Measurements from ENCODE around the gene CLPSL1. TPM values are rescaled to one million over a fixed set of nuclear protein-coding genes. Genes with fewer than 3 reads are reported as not detected.

CLPSL1 gene
- total RNA-seq, 1 donor from 2014 or later = not detected

- no peaks in the 10 kb centered on the region for H3K9me3 ChIP-seq
- DNase-seq (ENCODE audit: extremely low spot score in 2 of 2) = no peak
- no peak overlapping the region for H3K27ac ChIP-seq
- H3K36me3 ChIP-seq = no peaks in the 10 kb centered on the region
- intact Hi-C loops (cut with DNase I) = no loop called here
- H3K4me1 ChIP-seq = no peaks in the 10 kb centered on the region
- H3K4me3 ChIP-seq = no peak overlapping the region
- TF ChIP-seq POLR2AphosphoS5 (IDR thresholded peaks at IDR 0.05; ENCODE audit: insufficient read depth in 1 of 2, low read depth in 1 of 2) (no peak), POLR2A (IDR thresholded peaks at IDR 0.05) (no peak), CTCF (IDR thresholded peaks at IDR 0.05) (no peak)
- no peaks in the 10 kb centered on the region for H3K27me3 ChIP-seq
These were observed 27.9 kb downstream of the CLPSL1 start for GRCh38 chr6:35808688-35809087.

DNA sequence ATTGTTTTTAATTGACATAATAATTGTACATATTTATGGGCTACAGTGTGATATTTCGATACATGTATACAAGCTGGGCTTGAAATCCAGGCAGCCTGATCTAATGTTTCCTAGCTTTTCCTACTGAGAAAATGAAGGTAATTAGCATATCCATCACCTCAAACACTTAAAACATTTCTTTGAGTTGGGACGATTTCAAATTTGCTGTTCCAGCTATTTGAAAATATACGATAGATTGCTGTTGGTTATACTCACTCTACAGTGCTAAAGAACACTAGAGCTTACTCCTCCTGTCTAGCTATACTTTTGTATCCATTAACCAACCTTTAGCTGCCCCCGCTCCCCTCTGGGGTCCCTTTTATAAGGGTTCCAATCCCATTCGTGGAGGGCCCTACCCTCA is 29.0 kb downstream of the CLPSL1 start:
- Histone ChIP-seq H3K36me3 (no peaks in the 10 kb centered on the region), H3K4me1 (no peaks in the 10 kb centered on the region), H3K27me3 (no peaks in the 10 kb centered on the region), H3K9me3 (no peaks in the 10 kb centered on the region), H3K27ac (no peak overlapping the region), H3K4me3 (no peak overlapping the region)
- TF ChIP-seq POLR2A (IDR thresholded peaks at IDR 0.05) = no peak
- no peak for TF ChIP-seq CTCF (IDR thresholded peaks at IDR 0.05)
- no peak for TF ChIP-seq POLR2AphosphoS5 (IDR thresholded peaks at IDR 0.05; ENCODE audit: insufficient read depth in 1 of 2, low read depth in 1 of 2)
- DNase-seq (ENCODE audit: extremely low spot score in 2 of 2) = no peak
- intact Hi-C loops (cut with DNase I) = no loop called here

DNA sequence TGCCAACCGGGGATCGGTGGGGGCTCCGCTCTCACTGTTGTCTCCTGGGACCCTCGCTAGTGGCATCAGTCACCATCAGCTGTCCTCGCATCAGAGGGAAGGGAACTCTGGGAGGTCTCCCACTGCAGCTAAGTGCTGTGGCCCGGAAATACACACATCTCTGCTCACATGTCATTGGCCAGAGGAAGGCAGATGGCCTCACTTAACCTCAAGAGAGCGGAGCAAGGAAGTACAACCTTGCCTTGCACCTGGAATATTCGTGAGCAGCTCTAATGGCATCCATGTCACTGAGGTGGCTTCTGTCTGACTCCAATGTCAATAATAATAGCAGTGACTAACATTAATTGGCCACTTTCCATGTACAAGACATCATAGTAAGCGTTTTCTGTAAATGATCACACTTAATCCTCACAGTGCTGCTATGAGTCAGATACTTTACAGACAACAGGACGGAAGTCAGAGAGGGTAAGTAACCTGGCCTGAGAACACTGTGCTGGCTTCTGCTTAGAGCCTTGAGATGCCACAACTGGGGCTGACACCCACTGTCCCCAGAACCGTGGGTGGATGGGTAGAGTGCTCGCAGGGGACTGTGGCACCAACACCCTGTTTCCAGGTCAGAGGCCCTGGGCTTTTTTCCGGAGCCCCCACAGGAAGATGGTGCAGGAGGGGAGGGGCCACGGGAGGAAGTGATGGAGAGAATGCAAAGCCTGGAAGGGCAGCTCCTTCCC is 30.3 kb downstream of the CLPSL1 start:
- H3K27ac ChIP-seq = no peak overlapping the region
- TF ChIP-seq POLR2AphosphoS5 (IDR thresholded peaks at IDR 0.05; ENCODE audit: insufficient read depth in 1 of 2, low read depth in 1 of 2) = peak in 1 of 2 donors; percentile 62
- no peak for TF ChIP-seq POLR2A (IDR thresholded peaks at IDR 0.05)
- TF ChIP-seq CTCF (IDR thresholded peaks at IDR 0.05) = no peak
- H3K36me3 ChIP-seq = no peaks in the 10 kb centered on the region

GRCh38 chr6:35811699-35811995 is 30.8 kb downstream of the CLPSL1 start:
- H3K4me1 ChIP-seq = no peaks in the 10 kb centered on the region
- no peak overlapping the region for H3K27ac ChIP-seq
- no peak overlapping the region for H3K4me3 ChIP-seq
- H3K9me3 ChIP-seq = no peaks in the 10 kb centered on the region
- H3K27me3 ChIP-seq = no peaks in the 10 kb centered on the region
- intact Hi-C loops (cut with DNase I) = no loop called here
- H3K36me3 ChIP-seq = no peaks in the 10 kb centered on the region
- DNase-seq (ENCODE audit: extremely low spot score in 2 of 2) = no peak
- TF ChIP-seq CTCF (IDR thresholded peaks at IDR 0.05) (no peak), POLR2A (IDR thresholded peaks at IDR 0.05) (no peak), POLR2AphosphoS5 (IDR thresholded peaks at IDR 0.05; ENCODE audit: insufficient read depth in 1 of 2, low read depth in 1 of 2) (no peak)

More for the DNA sequence above, 30.3 kb downstream of the CLPSL1 start:
- Histone ChIP-seq H3K9me3 (no peaks in the 10 kb centered on the region), H3K4me1 (no peaks in the 10 kb centered on the region), H3K4me3 (no peak overlapping the region), H3K27me3 (no peaks in the 10 kb centered on the region)
- intact Hi-C loops (cut with DNase I) = no loop called here
- no peak for DNase-seq (ENCODE audit: extremely low spot score in 2 of 2)

GRCh38 chr6:35817515-35817914 is 36.7 kb downstream of the CLPSL1 start:
- no peaks in the 10 kb centered on the region for H3K4me1 ChIP-seq
- H3K36me3 ChIP-seq = no peaks in the 10 kb centered on the region
- DNase-seq (ENCODE audit: extremely low spot score in 2 of 2) = no peak
- H3K27me3 ChIP-seq = no peaks in the 10 kb centered on the region
- H3K9me3 ChIP-seq = no peaks in the 10 kb centered on the region
- intact Hi-C loops (cut with DNase I) = no loop called here
- TF ChIP-seq POLR2A (IDR thresholded peaks at IDR 0.05) (no peak), POLR2AphosphoS5 (IDR thresholded peaks at IDR 0.05; ENCODE audit: insufficient read depth in 1 of 2, low read depth in 1 of 2) (no peak), CTCF (IDR thresholded peaks at IDR 0.05) (no peak)
- H3K27ac ChIP-seq = no peak overlapping the region
- H3K4me3 ChIP-seq = no peak overlapping the region

Measured in vagina (tissue), 2 donors.